GM12891 (cell line): Measurements from ENCODE around the gene TBL1X.

ENCODE experiments used
- PAX5 ChIP-seq: IDR thresholded peaks from 2 replicates; pipeline ENCODE4 v1.6.1; 2011; ENCODE audit warnings: low read length, moderate library complexity, mild to moderate bottlenecking; ENCODE audit not compliant: insufficient read depth, severe bottlenecking
- POLR2A ChIP-seq: IDR thresholded peaks from 2 replicates; pipeline ENCODE4 v1.6.1; 2011; ENCODE audit warnings: low read depth, low read length, control low read depth
- POLR2AphosphoS5 ChIP-seq: IDR thresholded peaks from 2 replicates; pipeline ENCODE4 v1.6.1; 2011; ENCODE audit warnings: low read depth, low read length, control low read depth
- POU2F2 ChIP-seq: IDR thresholded peaks from 2 replicates; pipeline ENCODE4 v1.6.1; 2011; ENCODE audit warnings: low read depth, mild to moderate bottlenecking, control low read depth, low read length, moderate library complexity
- SPI1 ChIP-seq: IDR thresholded peaks from 2 replicates; pipeline ENCODE4 v1.6.1; 2011; ENCODE audit warnings: low read depth, low read length, control low read depth
- TAF1 ChIP-seq: IDR thresholded peaks from 2 replicates; pipeline ENCODE4 v1.6.1; 2011; ENCODE audit warnings: low read depth, low read length, control low read depth

GRCh38 chrX:9471571-9471985 lies 6.7 kb downstream of the TBL1X start:
- TF ChIP-seq POLR2A (no peak), POLR2AphosphoS5 (no peak), SPI1 (no peak), TAF1 (no peak), POU2F2 (no peak), PAX5 (no peak)
